Measurements from ENCODE around the gene CMTM3.
"Not testable (repeated sequence)": the region's sequence is repeated elsewhere in the genome, so short reads cannot be mapped to it uniquely, and the experiment has no call there.

Gene CMTM3

DNA sequence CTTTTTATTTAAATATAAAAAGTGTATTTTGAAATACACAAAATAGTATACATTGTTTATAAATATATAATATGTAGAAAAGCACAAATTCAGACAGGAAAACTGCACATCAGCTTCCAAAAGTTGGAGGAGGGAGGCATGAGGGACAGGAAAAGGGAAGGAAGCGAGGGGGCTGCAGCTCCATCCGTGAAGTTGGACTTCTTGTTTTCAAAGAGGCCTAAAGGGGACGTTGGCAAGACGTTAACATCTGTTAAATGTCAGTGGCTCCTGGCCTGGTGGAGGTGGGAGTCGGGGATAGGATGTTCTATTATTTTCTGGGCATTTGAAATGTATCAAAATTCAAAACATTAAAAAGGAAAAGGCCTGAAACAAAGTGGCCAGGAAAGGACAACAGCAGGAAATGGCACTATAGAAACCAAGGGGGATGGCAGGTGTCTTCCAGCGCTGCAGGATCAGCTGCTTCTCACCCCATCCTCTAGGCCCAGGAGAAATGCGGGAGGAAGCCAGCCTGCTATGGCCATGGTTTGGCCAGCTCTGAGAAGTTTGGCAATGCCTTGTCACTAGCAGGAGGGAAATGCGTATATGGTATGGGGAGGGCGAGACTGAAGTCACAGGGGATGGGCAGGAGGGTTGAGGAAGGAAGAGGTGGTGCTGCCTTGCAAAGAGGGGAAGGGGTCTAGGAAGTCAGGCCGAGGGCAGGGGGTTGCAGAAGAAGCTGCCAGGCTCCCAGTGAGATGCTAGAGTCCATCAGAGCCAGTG is 18.8 kb upstream of the CMTM3 start:
- no peak for DNase-seq

DNA sequence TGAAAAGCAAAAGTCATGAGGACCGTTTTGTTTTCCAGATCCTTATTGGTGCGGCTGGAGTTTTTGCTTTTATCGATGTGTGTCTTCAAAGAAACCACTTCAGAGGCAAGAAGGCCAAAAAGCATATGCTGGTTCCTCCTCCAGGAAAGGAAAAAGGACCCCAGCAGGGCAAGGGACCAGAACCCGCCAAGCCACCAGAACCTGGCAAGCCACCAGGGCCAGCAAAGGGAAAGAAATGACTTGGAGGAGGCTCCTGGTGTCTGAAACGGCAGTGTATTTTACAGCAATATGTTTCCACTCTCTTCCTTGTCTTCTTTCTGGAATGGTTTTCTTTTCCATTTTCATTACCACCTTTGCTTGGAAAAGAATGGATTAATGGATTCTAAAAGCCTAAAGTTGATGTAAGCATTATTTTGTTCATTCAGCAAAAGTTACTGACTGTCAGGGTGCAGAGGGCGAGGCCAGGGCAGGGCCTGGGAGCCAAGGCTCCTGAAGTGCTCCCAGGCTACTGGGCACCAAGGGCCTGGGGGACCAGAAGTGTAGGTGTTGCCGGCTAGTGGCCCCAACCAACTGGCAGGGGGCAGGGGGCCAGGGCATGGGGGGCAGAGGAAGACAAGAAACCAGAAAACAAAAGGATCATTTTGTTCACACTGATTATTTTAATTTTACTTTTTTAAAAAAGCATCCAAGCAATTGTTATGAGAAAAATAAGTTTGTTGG is 16.5 kb upstream of the CMTM3 start:
- no peak for DNase-seq

DNA sequence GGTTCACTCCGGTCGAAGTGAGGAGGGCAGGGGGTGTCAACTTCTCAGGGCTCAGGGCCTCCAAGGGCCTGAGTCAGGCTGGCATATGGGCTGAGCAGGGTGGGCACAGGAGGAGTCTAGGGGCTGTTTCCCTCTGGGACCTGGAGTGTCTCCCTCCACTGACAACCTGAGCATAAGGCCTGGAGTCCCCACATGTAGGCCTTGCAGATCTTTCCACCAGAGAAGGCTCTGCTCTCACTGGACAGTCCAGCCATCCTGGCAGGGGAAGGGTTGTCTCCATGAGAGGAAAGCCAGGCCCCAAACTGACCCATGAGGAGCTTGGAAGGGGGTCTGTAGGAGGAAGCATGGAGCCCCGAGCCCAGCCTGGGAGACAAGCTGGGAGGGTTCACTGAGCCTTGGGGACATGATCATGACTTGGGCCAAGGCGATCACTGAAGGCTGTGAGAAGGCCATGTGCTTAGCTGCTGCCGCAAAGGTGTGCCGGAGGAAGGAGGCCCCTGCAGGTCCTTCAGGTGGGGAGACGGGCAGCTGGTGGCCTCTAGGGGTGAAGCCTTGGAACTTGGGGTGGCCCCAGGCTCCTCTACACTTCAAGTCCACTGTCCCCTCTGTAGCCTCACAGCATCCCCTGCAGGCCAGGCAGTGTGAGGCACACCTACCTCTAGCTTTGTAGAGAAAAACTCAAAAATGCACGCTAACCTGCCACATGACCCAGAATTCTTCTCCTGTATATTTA is 15.4 kb upstream of the CMTM3 start:
- peak; percentile 92 for DNase-seq

DNA sequence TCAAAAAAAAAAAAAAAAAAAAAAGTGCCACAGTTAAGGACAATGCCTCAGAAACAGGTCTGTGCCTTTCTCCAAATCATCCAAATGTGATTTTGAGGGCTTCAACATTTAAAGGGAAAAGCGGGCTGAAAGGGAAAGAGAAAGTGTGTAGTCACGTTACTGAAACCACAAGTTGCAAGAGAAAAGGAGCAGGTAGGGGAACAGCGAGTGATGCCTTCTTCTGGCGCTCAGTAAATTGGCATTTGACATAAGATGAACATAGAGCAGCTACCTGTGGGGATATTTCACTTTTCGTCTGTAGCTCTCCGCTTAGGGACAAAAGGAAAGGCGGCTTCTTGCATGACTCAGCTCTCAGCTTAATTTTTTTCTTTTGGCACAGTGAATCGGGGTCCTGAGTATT is 14.2 kb upstream of the CMTM3 start:
- no peak for DNase-seq

DNA sequence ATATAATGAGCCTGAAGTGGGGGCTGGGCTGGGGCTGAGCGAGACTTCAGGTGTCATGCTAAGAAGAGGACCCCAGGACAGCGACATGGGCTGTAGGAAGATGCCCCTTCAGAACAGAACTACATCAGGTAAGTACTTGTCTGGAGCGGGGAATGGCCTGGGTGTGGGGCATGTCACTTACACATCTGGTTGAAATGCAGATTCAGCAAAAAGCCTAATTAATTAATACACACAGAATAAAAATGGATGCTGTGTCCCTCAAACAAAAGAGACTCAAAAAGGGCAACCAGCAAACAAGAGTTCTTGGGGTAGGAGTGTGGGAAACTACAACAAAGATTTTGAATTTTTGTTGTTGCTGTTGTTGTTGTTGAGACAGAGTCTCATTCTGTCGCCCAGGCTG is 13.5 kb upstream of the CMTM3 start:
- no peak for DNase-seq

DNA sequence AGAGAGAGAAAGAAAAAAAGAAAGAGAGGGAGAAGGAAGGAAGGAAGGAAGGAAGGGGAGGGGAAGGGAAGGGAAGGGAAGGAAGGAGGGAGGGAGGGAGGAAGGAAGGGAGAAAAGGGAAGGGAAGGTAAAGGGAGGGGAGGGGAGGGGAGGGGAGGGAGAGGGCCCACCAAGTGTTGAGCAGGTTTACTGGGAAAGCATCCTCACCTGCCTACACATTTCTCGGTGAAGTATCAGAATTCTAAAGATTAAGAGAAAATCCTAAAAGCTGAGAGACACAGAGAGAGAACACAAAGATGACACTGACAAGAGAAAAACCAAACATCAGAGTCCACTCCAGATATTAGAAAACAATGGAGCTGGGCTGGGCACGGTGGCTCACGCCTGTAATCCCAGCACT is 12.3 kb upstream of the CMTM3 start:
- no peak for DNase-seq

DNA sequence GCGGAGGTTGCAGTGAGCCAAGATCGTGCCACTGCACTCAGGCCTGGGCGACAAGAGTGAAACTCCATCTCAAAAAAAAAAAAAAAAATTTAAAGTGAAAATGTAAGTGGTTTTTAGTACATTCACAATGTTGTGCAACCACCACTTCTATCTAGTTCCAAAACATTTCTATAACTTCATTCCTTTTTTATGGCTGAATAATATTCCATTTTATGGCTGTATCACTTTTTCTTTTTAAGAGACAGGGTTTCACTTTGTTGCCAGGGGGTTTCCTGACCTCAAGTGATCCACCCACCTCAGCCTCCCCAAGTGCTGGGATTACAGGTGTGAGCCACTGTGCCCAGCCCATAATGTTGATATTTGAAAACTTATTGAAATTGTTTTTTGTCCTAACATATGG is 11.7 kb upstream of the CMTM3 start:
- DNase-seq: no peak

DNA sequence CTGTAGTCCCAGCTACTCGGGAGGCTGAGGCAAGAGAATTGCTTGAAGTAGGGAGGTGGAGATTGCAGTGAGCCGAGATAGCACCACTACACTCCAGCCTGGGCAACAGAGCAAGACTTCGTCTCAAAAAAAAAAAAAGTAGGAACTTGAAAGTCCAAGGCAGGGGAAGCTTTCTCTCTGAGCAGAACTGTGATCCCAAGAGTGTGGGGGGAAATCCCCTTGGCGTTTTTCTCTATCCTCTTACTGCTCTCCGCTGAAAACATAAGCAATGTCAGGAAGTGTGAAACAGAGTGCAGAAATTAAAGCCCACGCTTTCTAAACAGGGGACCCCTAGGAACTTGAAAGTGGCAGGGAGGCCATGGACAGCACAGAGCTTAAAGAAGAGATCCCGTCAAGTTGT is 9.8 kb upstream of the CMTM3 start:
- no peak for DNase-seq

DNA sequence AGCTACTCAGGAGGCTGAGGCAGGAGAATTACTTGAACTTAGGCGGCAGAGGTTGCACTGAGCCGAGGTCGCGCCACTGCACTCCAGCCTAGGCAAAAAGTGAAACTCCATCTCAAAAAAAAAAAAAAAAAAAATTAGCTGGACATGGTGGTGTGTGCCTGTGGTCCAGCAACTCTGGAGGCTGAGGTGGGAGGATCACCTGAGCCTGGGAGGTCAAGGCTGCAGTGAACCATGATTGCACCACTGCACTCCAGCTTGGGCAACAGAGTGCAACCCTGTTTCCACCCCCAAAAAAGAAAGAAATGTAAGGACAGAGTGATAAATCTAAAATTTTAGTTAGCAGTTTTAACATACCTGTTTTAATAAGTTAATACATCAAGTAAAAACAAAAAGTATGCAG is 7.9 kb upstream of the CMTM3 start:
- not testable (repeated sequence) for DNase-seq

DNA sequence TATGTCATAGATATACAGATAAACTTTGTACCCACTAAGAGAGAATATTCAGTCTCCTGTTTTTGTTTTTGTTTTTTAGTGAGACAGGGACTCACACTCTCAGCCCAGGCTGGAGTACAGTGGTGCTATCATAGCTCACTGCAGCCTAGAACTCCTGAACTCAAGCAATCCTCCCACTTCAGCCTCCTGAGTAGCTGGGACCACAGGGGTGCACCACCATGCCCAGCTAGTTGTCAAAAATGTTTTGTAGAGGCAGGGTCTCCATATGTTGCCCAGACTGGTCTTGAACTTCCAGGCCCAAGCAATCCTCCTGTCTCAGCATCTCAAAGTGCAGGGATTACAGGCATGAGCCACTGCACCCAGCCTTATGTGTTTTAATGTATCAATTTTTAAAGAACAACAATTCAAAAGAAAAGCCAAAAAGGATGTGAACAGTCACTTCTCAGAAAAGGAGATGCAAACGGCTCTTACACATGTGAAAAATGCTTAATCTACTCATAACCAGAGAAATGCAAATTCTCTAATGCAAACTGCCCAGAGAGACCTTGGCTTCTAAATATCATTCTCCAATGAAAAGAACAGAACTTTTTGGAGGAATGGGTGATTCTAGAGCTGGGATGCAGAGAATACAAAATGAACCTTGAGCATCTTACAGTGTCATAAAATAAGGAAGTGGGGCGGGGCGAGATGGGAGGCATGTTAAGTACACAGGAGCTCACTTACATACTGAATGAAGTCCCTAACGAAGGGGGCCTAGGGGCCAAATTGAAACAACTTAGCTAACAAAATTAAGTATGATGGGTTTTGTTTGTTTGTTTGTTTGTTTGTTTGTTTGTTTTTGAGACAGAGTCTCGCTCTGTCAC is 7.3 kb upstream of the CMTM3 start:
- no peak for DNase-seq

DNA sequence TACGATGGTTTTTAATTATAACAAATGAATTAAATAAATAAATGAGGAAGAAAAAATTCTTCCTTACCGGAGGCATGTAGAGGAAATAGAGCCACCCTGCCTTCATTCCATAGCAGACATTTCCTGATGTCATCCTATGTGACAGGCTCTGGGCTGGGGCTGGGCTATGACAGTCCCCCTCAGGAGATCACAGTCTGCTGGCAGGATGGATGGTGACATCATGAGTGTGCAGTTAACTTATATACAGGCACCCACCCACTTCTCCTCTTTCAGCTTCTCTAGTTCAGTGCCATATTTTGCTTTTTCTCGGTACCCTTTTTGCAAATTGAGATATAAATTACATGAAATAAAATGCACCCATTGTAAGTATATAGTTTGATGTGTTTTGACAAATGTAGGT is 6.4 kb upstream of the CMTM3 start:
- no peak for DNase-seq

DNA sequence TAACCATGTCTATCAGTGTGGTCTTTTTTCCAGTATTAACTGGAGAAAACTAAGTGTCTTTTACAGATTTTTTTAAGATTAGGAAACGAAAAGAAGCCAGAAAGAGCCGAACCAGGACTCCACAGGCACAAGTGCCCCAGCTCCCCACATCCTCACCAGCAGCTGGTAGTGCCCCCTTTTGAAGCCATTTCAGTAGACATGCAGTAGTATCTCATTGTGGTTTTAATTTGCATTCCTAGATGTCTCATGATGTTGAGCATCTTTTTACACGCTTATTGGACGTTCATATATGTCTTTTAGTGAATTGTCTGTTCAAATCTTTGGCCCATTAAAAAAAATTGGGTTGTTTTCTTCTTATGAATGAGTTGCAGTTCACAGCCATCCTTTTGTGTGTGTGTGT is 4.8 kb upstream of the CMTM3 start:
- no peak for DNase-seq

DNA sequence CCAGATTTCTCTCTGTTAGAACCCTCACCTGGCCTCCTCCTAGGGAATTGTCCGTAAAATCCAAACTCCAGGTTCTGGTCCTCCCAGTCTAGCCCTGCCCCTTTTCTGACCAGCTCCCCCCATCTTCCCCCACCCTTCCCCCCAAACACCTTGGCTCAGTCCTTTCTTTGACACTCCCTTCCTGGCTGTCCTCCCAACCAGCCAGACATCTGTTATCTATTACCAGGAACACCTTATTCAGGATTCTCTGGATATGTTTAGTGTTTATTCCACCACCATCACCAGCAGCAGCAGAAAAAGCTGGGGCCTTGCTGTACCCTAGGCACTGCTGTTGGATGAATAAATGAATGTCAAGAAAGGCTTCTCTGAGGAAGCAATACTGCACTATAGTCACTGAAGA is 4.0 kb upstream of the CMTM3 start:
- DNase-seq: no peak

DNA sequence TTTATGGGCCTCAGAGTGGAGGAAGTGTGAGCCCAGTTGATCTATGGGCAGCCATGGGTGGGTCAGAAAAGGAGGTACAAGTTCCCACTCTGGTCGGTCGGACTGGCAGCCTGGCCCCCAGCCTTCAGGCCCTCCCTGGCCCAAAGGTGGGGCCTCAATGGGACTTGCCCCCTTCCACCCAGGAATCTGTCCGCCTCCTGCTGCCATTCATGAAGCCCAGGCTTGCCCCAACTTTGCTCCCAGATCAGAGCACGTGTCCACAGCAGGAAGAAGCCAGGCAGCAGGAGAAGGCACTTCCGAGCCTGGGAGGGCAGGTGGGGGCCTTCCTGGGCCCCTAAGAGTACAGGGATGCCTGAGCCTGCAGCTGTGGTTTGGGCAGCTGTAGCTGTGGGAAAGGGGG is 3.0 kb upstream of the CMTM3 start:
- no peak for DNase-seq

DNA sequence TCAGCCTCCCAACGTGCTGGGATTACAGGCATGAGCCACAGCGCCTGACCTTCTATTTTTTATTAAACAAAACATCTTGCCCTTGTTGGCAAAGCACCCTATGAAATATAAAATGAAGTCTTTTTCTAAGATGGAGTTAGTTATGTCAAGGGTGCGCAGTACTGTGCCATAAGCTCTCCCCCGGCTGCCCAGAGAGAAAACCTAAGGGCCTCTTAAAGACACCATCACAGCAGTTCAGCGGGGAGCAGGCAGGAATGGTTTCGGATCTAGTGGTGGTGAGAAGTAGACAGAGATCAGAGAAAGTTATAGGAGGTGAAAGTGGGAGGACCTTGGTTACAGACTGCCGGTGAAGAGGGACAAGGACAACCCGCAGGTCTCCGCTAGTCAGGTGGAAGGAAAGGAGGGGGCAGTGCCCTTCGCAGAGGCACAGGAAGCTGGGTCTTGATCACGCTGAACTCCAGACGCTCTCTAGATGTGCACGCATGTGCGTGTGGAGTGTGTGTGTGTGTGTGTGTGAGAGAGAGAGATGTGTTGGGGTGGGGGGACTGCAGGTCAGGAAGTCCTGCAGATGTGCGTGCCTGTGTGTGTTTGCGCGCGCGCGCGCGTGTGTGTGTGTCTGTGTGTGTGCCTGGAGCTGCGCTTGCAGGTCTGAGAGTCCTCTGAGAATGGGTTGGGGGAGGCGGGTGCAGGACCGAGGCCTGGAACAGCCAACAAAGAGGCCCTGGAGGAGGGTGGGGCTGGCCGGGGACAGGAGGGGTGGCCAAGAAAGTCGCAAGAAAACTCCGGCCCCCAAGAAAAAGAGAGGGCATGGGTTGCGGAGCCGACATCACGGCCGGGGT is 748 bp upstream of the CMTM3 start:
- peak; percentile 49 for DNase-seq

DNA sequence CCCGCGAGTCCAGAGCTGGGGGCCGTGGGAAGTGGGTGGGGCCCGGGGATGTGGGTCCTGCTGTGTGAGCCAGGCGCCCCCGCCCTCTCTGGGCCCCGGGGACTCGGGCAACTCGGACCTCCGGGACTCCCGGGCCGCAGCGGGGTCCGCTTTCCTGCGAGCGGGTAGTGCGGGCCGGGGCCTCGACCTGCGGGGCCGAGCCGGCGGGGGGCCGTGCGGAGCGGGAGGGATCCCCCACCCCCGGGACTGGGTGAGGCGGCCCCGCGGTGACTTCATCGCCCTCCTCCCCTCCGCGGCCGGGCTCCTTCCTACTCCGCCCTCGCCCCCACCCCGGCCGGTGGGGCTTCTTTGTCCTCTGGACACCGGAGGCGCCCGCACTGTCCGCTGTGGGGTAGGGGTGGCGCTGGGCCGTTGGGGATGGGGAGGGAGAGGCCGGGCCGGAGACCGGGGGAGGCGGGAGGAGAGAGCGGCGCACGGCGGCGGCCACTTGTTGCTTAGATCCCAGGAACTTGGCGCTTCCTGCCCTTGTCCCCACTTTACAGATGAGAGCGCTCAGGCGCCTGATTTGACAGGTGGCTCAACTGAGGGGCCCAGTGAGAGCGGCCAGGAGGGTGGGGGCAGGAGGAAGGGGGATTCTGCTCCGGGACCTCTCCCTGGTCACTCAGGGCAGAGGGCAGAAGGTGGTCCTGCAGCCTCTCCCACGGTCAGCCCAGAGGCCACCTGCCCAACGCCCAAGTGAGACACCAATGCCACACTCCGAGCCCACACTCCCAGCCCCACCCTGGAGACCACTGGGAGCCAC is 874 bp downstream of the CMTM3 start:
- no peak for DNase-seq

DNA sequence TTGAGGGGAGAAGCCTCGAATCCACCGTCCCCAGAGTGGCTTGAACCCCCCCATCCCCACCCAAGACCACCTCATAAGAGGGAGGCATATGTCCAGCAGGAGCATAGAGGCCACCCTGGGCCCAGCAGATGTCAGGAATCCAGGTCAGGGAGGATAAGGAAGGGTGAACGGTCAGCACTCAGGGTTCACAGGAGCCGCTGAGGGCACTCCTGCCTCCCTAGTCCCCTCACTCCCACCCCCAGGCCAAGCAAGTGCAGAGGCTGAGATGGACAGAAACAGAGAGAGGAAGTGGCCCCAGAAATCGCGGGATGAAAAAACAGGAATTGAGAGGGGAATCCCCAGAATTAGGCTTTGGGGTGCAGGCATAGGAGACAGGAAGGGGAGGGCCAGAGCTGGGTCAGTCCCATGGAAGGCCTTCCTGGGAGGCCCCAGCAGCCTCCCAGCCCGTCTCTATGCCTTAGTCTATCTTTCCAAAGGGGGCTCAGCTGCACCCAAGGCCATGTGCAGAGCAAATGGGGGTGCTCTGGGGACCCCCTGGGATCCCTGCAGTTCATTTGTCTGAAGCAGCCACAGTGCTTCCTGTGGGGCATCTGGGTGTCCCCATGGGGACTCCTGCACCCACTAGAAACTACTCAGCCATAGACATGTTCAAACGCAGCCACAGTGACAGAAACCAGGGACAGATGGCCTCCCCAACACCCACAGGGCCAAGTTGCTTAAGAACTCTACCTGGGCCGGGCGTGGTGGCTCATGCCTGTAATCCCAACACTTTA is 1.7 kb downstream of the CMTM3 start:
- DNase-seq: no peak

DNA sequence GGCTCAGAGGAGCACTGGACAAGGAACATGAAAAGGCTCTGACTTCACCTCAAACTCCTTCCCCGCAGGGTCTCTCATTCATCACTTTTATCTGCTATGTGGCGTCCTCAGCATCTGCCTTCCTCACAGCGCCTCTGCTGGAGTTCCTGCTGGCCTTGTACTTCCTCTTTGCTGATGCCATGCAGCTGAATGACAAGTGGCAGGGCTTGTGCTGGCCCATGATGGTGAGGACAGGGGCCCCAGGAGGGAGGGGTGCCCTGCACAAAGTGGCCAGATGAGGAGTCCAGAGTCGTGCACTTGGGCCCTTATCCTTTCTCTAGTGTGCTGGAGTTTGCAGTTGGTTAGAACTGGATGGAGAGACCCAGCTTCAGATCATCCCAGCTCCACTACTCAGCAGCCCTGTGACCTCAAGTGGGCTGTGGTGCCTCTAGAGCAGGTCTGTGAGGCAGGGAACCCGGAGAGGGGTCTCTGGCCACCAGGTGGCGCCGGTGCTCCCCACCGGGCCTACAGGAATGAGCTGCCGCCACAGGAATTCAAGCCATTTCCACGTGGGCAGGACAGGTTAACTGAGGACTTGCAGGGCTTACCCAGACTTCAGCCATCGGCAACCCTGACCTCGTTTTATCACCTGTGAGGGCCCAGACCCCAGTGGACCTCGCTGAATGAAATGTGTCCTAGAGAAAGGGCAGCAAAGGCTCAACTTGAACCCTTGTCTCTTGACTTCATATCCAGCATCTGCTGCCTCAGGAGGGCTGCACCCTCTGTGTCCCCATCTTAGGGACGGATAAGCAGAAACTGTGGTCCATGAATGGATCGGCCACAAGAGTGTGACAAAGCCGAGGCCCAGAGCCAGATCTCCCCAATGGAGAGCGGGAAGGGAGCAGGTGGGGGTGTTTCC is 4.0 kb downstream of the CMTM3 start:
- DNase-seq: peak; percentile 89

DNA sequence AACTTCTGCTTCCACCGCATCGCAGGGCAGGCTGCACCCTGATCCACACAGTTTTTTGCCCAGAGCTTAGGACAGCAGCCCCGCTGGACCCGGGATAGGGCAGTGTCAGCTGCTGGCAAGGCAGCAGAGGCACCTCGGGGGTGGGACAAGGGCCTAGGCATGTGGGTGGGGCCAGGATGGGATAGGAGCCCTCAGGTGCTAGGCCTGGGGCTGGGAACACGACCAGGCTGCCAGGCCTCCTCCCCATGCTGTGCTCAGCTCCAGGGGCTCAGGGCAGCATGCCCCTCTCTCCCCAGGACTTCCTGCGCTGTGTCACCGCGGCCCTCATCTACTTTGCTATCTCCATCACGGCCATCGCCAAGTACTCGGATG is 4.6 kb downstream of the CMTM3 start:
- no peak for DNase-seq

Data from hematopoietic multipotent progenitor cell treated with erythropoietin and hydrocortisone succinate and interleukin-3 and kit ligand, for 6 days (in vitro differentiated cells).